SIG-M5 (cell line): ENCODE data around the gene TAF3.

ENCODE experiments used
- DNase-seq: peaks from one replicate; lab custom pipeline; 2025; lab: John Stamatoyannopoulos, UW

TAF3 gene

GRCh38 chr10:7876541-7877127 lies 58.3 kb downstream of the TAF3 start:
- no peak for DNase-seq

GRCh38 chr10:7881119-7881518 lies 62.8 kb downstream of the TAF3 start:
- no peak for DNase-seq

- no peak for DNase-seq
These were observed 67.8 kb downstream of the TAF3 start for GRCh38 chr10:7886056-7886455.

GRCh38 chr10:7887174-7887816 lies 69.0 kb downstream of the TAF3 start:
- DNase-seq = no peak

- no peak for DNase-seq
These were observed 71.7 kb downstream of the TAF3 start for GRCh38 chr10:7889947-7890542.

- DNase-seq = no peak
These were observed 72.5 kb downstream of the TAF3 start for GRCh38 chr10:7890781-7891180.

GRCh38 chr10:7891634-7892033 lies 73.3 kb downstream of the TAF3 start:
- DNase-seq = no peak

- DNase-seq = no peak
These were observed 73.8 kb downstream of the TAF3 start for GRCh38 chr10:7892146-7892545.

- no peak for DNase-seq
These were observed 77.4 kb downstream of the TAF3 start for GRCh38 chr10:7895699-7896090.

GRCh38 chr10:7896297-7896696 lies 78.0 kb downstream of the TAF3 start:
- DNase-seq = no peak

- DNase-seq = no peak
These were observed 83.0 kb downstream of the TAF3 start for GRCh38 chr10:7901256-7901655.

GRCh38 chr10:7902413-7902812 lies 84.1 kb downstream of the TAF3 start:
- DNase-seq = no peak

- DNase-seq = no peak
These were observed 85.5 kb downstream of the TAF3 start for GRCh38 chr10:7903851-7904250.

GRCh38 chr10:7906128-7906527 lies 87.8 kb downstream of the TAF3 start:
- DNase-seq = no peak

GRCh38 chr10:7908541-7909210 lies 90.4 kb downstream of the TAF3 start:
- DNase-seq = no peak

GRCh38 chr10:7913126-7913872 lies 95.0 kb downstream of the TAF3 start:
- DNase-seq = no peak

GRCh38 chr10:7915923-7916536 lies 97.7 kb downstream of the TAF3 start:
- DNase-seq = no peak

- no peak for DNase-seq
These were observed 99.4 kb downstream of the TAF3 start for GRCh38 chr10:7917736-7918135.

- DNase-seq = no peak
These were observed 104.4 kb downstream of the TAF3 start for GRCh38 chr10:7922707-7923106.

- DNase-seq = no peak
These were observed 110.2 kb downstream of the TAF3 start for GRCh38 chr10:7928536-7928935.

GRCh38 chr10:7932301-7933036 lies 114.2 kb downstream of the TAF3 start:
- no peak for DNase-seq
